Measurements from ENCODE around the gene KLF6. TPM values are rescaled to one million over a fixed set of nuclear protein-coding genes. Genes with fewer than 3 reads are reported as not detected.
A peak's percentile ranks its signal among the peaks of the same experiment; 100 is the strongest.

The KLF6 gene
- total and polyA plus RNA-seq, 2 of the 4 experiments (the other 2 are of a cell fraction): 69.0 to 123 TPM

- H3K4me2 ChIP-seq (ENCODE audit: low read depth, low read length): no peak overlapping the region
- H4K5ac ChIP-seq (ENCODE audit: low read depth, low read length): no peak overlapping the region
- no peak overlapping the region for H3K18ac ChIP-seq (ENCODE audit: low read depth, low read length)
- H3K27me3 ChIP-seq (ENCODE audit: control insufficient read depth, insufficient read depth, low read length): no peaks in the 10 kb centered on the region
- peak overlapping the region; percentile 63; the same call in 2 of the 3 replicates for H2BK15ac ChIP-seq (ENCODE audit: low read depth, low read length)
- H4K8ac ChIP-seq (ENCODE audit: low read depth in 2 of 2, low read length in 2 of 2): no peak overlapping the region
- no peak overlapping the region; the same call in 1 of the 2 replicates for H4K91ac ChIP-seq (ENCODE audit: insufficient read depth, low read depth, low read length)
- intact Hi-C loops (cut with micrococcal nuclease): no loop called here
- ChIA-PET CTCF (no interaction called here), POLR2A (ENCODE audit: unreplicated experiment) (no interaction called here)
- H2AK5ac ChIP-seq (ENCODE audit: low read depth, low read length): 0 out of 2 replicates have a peak overlapping the region, but pooled peaks have one; percentile 47
- DNase-seq (no peak), ATAC-seq (ENCODE audit: low read depth) (no peak)
- H2BK120ac ChIP-seq (ENCODE audit: low read depth, low read length): no peak overlapping the region
- TF ChIP-seq SMC3 (IDR thresholded peaks at IDR 0.05; ENCODE audit: low read depth, low read length) (no peak), MAZ (IDR thresholded peaks at IDR 0.05; ENCODE audit: borderline replicate concordance, low read depth, low read length) (no peak), MAFK (IDR thresholded peaks at IDR 0.05; ENCODE audit: low read depth, low read length) (peak; percentile 36; the same call in 1 of the 2 replicates)
- WGBS, 2 experiments (ENCODE audit: extremely low coverage in 2 of 2, insufficient read length in 1 of 2): 100% methylated on average over 1 of the region's 11 CpGs; no CpG with 5 or more reads in 1 of the 2 experiments
- H3K36me3 ChIP-seq (ENCODE audit: control insufficient read depth, insufficient read depth, low read length): no peaks in the 10 kb centered on the region
- H3K27ac ChIP-seq (ENCODE audit: insufficient read depth, low read length): no peak overlapping the region
- H4K20me1 ChIP-seq (ENCODE audit: insufficient read depth, low read length): no peaks in the 10 kb centered on the region
- no peak overlapping the region for H2AFZ ChIP-seq (replicated peaks; ENCODE audit: low read length, poor library complexity)
- H2BK5ac ChIP-seq (ENCODE audit: low read depth, low read length, poor library complexity, severe bottlenecking): no peak overlapping the region
- H3K9me3 ChIP-seq (ENCODE audit: control insufficient read depth, insufficient read depth, low read length): no peaks in the 10 kb centered on the region; the same call in 1 of the 2 replicates
- in situ Hi-C loops (cut with MboI; ENCODE audit: low sequenced_read_pairs): no loop called here
- no peak overlapping the region; the same call in 1 of the 2 replicates for H3K4ac ChIP-seq (ENCODE audit: low read depth, low read length)
- H3K4me3 ChIP-seq (ENCODE audit: insufficient read depth, low read depth, low read length): no peak overlapping the region
- H3K56ac ChIP-seq (ENCODE audit: extremely low read depth, insufficient read depth, low read length): no peak overlapping the region
- no peak overlapping the region for H3K14ac ChIP-seq (replicated peaks; ENCODE audit: low read depth, low read length)
- no peak overlapping the region for H3K23ac ChIP-seq (ENCODE audit: low read depth, low read length)
- H3K9ac ChIP-seq (ENCODE audit: low read depth, low read length): no peak overlapping the region
- no TSS peak for BruUV-seq (replicated peaks)
- dilution Hi-C loops (cut with HindIII; ENCODE audit: low sequenced_read_pairs, unreplicated experiment): no loop called here
- peaks cover 0 to 6% of the 10 kb centered on the region in 2 experiments; a peak in 1 of 4 replicates for H3K79me1 ChIP-seq (ENCODE audit: low read depth in 1 of 2, low read length in 2 of 2)
- peaks cover 11% of the 10 kb centered on the region; the same call in 1 of the 2 replicates for H3K9me1 ChIP-seq (ENCODE audit: insufficient read depth, low read length)
- H2AK9ac ChIP-seq (replicated peaks; ENCODE audit: low read depth, low read length, poor library complexity): no peak overlapping the region
- H3K4me1 ChIP-seq (ENCODE audit: control insufficient read depth, insufficient read depth, low read length): peaks cover 8% of the 10 kb centered on the region
- H2BK20ac ChIP-seq (ENCODE audit: low read depth, low read length): no peak overlapping the region
These were observed 16.7 kb upstream of the KLF6 start for GRCh38 chr10:3801558-3802192.
